HG02642 (cell line): ENCODE results near the gene SLC4A1.

Experiments
- ATAC-seq: cut with Tn5 transposase; IDR thresholded peaks from one replicate; pipeline ENCODE4 v1.9.1; 2021; ENCODE audit warnings: mild to moderate bottlenecking; ENCODE audit not compliant: unreplicated experiment, poor library complexity

Gene SLC4A1

DNA sequence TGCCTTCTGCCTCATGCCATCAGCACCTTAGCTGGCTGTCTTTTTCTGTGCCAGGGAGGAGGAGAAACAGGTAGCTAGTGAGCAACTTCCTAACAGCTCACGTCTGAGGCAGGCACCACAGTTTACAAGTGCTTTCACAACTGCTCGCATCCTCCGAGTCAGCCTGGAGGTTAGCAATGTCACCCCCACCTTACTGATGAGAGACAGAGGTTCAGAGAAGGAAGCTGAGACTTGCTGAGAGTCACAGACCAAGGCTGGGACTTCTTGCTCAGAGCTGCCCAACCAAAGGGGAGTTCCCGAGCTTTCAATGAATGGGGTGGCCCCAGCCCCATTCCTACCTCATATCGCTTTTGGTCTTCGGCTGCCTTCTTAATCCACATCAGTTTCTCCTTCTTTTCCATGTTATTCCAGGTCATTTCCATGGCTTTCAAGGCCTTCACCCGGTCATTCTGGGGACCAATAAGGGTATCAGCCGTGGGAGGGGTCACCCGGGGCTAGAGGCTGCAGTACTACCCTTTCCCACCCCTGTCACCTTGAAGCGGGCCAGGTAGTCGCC lies 58.1 kb downstream of the SLC4A1 start:
- ATAC-seq = no peak

DNA sequence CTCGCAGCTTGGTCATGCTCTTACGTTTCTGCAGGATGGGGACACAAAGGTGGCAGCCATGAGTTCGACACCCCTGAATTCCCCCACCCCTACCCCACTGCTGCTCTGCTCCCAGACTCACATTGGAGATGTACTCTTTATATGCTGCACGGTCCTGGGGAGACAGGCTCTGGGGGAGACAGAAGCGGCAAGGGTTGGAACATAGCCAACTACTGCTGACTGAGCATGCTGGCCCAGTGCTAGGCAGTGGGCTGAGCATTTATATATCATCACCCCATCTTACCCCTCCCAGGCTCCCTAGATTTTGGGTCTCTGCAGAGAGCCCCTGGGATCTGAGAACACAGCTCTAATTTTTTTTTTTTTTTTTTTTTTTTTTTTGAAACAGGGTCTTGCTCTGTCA lies 60.2 kb downstream of the SLC4A1 start:
- ATAC-seq = no peak

GRCh38 chr17:44207319-44207718 lies 60.6 kb downstream of the SLC4A1 start:
- ATAC-seq = no peak

DNA sequence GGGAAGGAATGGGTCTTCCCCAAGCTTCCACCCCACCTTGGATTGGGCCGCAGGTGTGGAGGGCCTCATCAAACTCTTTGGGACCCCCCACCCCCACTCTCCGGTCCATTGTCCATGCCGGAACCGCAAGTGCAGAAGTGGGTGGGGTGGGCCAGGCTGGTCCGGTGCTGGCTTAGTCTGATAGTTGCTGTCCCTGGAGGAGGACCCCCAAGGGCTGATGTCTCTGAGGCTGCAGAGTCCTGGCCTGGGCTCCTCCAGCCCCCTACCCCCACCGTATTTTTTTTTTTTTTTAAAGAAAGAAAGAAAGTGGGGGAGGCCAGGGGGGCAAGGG lies 61.1 kb downstream of the SLC4A1 start:
- no peak for ATAC-seq

GRCh38 chr17:44205962-44206824 lies 61.7 kb downstream of the SLC4A1 start:
- no peak for ATAC-seq

GRCh38 chr17:44204441-44204882 lies 63.5 kb downstream of the SLC4A1 start:
- no peak for ATAC-seq

DNA sequence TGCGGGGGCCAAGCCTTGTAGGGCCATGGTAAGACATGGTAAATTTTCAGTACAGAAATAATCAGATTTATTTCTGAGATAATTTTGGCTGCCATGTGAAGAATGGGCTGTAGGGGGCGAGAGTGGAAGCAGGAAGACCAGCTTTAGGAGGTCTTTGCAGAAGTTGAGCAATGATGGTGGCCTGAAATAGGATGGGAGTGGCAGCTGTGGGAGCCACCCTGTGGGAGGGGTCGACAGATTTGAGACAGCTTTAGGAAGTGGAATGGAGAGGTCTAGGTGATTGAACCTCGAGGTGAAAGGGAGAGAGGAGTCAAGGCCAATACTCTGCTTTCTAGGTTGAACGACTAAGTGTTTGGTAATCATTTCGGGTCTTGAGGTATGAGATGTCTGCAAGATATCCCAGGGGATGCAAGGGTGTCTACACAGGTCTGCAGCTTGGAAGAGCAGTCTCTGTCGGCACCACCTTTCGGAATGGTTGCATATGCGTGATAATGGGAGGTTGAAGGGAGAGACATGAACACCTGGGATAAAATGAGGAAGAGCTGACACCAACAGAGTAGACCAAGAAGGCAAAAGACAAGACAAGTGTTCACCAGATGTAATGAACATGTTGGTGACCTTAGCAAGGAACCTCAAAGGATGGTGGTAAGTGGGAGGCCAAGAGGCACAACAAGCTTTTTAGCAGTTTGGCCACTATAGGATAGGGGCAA lies 64.0 kb downstream of the SLC4A1 start:
- no peak for ATAC-seq

GRCh38 chr17:44202756-44203155 lies 65.2 kb downstream of the SLC4A1 start:
- ATAC-seq = no peak

DNA sequence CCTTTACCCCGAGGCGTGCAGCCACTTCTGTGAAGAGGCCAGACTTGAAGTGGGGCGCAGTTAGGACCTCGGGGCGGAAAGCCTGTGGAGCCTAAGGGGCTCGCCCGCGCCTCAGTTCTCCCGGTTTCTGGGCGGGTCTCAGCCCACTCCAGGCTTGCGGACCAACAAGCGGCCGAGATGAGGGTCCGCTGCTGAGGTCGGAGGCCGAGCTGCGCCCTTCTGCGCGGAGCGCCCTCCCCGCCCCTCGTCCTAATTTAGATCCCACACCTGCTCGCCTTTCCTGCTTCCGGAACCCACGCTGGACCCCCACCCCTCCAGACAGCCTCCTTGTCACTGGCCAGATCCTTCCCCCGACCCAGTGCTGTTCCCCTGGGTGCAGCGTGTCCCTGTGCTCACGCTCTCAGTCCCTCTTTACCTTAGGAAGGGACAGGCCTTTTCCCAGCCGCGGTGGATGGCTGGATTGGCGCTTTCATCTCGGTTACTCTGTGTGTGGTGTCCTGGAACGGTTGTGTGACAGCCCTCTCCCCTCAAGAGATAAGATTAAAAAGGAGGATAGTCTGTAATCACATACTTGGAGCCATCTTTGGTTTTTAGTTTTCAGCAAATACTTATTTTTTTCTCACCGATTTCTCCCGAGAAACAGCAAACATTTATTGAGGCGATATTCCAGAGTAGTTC lies 67.3 kb downstream of the SLC4A1 start:
- ATAC-seq = no peak

- ATAC-seq = peak; percentile 69
These were observed 68.1 kb downstream of the SLC4A1 start, which contains the start of gene ATXN7L3 for GRCh38 chr17:44199553-44200477. TSS of gene ATXN7L3 (minus strand) at chr17:44199884. CDS start at chr17:44198070, 1,814 bp downstream.

- ATAC-seq = peak; percentile 27
These were observed 69.0 kb downstream of the SLC4A1 start for GRCh38 chr17:44198721-44199552.
